Stomach (tissue), 4 donors: ENCODE data around the gene PIM1.

Experiments used
- EP300 ChIP-seq: sonication (generic); formaldehyde crosslinking; IDR thresholded peaks from one replicate; pipeline ENCODE4 v1.6.1; 2017; ENCODE audit warnings: antibody characterized with exemption
- POLR2A ChIP-seq, 4 donors: fragments of 450-650 bp; IDR thresholded peaks; one replicate each; pipeline ENCODE4 v1.6.1; 2016; ENCODE audit warnings: antibody characterized with exemption in 4 of 4, control low read depth in 2 of 4, mild to moderate bottlenecking in 1 of 4, moderate library complexity in 1 of 4
- POLR2AphosphoS5 ChIP-seq, 3 donors: sonication (generic); formaldehyde crosslinking; IDR thresholded peaks; one replicate each; pipeline ENCODE4 v1.6.1; 2016; ENCODE audit warnings: antibody characterized with exemption in 3 of 3
- TF ChIP-seq, protein P1 (sequence below), 7 experiments: fragments of 450-650 bp in 4 of 7; fragments of 200-600 bp in 3 of 7; sonication (generic) in 3 of 7; IDR thresholded peaks; one replicate each; pipeline ENCODE4 v1.5.1; 2016 to 2019; ENCODE audit warnings: antibody characterized with exemption in 7 of 7, control low read depth in 2 of 7, mild to moderate bottlenecking in 1 of 7

DNA sequence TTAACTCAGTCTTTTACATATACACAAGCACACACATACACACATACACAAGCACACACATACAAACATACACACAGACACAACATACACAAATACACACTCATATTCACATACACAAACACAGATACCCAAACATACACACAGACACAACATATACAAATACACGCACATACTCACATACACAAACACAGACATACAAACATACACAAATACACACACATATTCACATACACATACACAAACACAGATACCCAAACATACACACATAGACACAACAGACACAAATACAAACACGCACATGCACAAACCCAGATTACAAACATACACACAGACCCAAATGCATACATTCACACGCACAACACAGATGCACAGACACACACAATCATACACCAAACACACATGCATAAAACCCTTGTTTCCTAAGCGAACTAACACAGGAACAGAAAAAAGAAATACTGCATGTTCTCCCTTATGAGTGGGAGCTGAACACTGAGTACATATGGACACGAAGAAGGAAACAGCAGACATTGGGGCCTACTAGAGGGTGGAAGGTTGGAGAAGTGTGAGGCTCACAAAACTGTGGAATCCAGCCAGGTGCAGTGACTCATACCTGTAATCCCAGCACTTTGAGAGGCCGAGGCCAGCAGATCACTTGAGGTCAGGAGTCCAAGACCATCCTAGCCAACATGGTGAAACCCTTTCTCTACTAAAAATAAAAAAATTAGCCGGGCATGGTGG is 34.2 kb downstream of the PIM1 start:
- TF ChIP-seq, protein P1, sequence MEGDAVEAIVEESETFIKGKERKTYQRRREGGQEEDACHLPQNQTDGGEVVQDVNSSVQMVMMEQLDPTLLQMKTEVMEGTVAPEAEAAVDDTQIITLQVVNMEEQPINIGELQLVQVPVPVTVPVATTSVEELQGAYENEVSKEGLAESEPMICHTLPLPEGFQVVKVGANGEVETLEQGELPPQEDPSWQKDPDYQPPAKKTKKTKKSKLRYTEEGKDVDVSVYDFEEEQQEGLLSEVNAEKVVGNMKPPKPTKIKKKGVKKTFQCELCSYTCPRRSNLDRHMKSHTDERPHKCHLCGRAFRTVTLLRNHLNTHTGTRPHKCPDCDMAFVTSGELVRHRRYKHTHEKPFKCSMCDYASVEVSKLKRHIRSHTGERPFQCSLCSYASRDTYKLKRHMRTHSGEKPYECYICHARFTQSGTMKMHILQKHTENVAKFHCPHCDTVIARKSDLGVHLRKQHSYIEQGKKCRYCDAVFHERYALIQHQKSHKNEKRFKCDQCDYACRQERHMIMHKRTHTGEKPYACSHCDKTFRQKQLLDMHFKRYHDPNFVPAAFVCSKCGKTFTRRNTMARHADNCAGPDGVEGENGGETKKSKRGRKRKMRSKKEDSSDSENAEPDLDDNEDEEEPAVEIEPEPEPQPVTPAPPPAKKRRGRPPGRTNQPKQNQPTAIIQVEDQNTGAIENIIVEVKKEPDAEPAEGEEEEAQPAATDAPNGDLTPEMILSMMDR (IDR thresholded peaks at IDR 0.05) = no peak
- TF ChIP-seq EP300 (no peak), POLR2A (IDR thresholded peaks at IDR 0.05) (peak in 1 of 4 donors; percentile 56), POLR2AphosphoS5 (IDR thresholded peaks at IDR 0.05) (no peak)
